Urothelium cell line (cell line): ENCODE measurements around the gene NOP16.
A peak's percentile ranks its signal among the peaks of the same experiment; 100 is the strongest.

Experiments used
- DNase-seq: peaks from one replicate; pipeline ENCODE4 v3.0.0; 2011; ENCODE audit warnings: low spot score, mixed read lengths
- FAIRE-seq: peaks from 2 replicates; lab custom pipeline; 2011; peaks lifted over from hg19 to GRCh38; lab: Jason Lieb, UNC

NOP16 gene

GRCh38 chr5:176388003-176388443, 375 bp downstream of the NOP16 start:
- DNase-seq: no peak
- no peak for FAIRE-seq

GRCh38 chr5:176387384-176387925, 943 bp downstream of the NOP16 start:
- no peak for DNase-seq
- FAIRE-seq: no peak

GRCh38 chr5:176386491-176386890, 1.9 kb downstream of the NOP16 start:
- FAIRE-seq (no peak), DNase-seq (no peak)

GRCh38 chr5:176384991-176385390, 3.4 kb downstream of the NOP16 start:
- DNase-seq (no peak), FAIRE-seq (no peak)

- DNase-seq: no peak
- no peak for FAIRE-seq
Measured at GRCh38 chr5:176384366-176384930, 4.0 kb downstream of the NOP16 start.

- FAIRE-seq: no peak
- no peak for DNase-seq
Measured at GRCh38 chr5:176383961-176384360, 4.4 kb downstream of the NOP16 start.

GRCh38 chr5:176383248-176383905, 5.0 kb downstream of the NOP16 start:
- DNase-seq (no peak), FAIRE-seq (no peak)

GRCh38 chr5:176382721-176383120, 5.7 kb downstream of the NOP16 start:
- FAIRE-seq: no peak
- DNase-seq: no peak

- DNase-seq (no peak), FAIRE-seq (no peak)
Measured at GRCh38 chr5:176381979-176382378, 6.4 kb downstream of the NOP16 start.

GRCh38 chr5:176381423-176381822, 7.0 kb downstream of the NOP16 start:
- no peak for DNase-seq
- FAIRE-seq: no peak

GRCh38 chr5:176379881-176380280, 8.5 kb downstream of the NOP16 start:
- DNase-seq: no peak
- FAIRE-seq: no peak

GRCh38 chr5:176373100-176373818, 15.1 kb downstream of the NOP16 start:
- FAIRE-seq: no peak
- DNase-seq: no peak

- FAIRE-seq: no peak
- no peak for DNase-seq
Measured at GRCh38 chr5:176371621-176372539, 16.5 kb downstream of the NOP16 start.

GRCh38 chr5:176369934-176370711, 18.3 kb downstream of the NOP16 start:
- DNase-seq (no peak), FAIRE-seq (no peak)

GRCh38 chr5:176368726-176369125, 19.7 kb downstream of the NOP16 start:
- no peak for FAIRE-seq
- DNase-seq: no peak

GRCh38 chr5:176366232-176366894, 22.0 kb downstream of the NOP16 start:
- no peak for DNase-seq
- FAIRE-seq: no peak

- DNase-seq: peak; percentile 61
- no peak for FAIRE-seq
Measured at GRCh38 chr5:176365351-176366231, 22.8 kb downstream of the NOP16 start, which contains the start of gene ARL10. Gene ARL10, plus strand, starts transcription at chr5:176365487. Its CDS starts 77 bp downstream, at chr5:176365564.

GRCh38 chr5:176364765-176365350, 23.5 kb downstream of the NOP16 start:
- DNase-seq (no peak), FAIRE-seq (no peak)
